NCI-H345 (cell line): Measurements from ENCODE around the gene ADAMTS4.

Source experiments
- DNase-seq: peaks from one replicate; lab custom pipeline; 2025; lab: John Stamatoyannopoulos, UW

The ADAMTS4 gene

DNA sequence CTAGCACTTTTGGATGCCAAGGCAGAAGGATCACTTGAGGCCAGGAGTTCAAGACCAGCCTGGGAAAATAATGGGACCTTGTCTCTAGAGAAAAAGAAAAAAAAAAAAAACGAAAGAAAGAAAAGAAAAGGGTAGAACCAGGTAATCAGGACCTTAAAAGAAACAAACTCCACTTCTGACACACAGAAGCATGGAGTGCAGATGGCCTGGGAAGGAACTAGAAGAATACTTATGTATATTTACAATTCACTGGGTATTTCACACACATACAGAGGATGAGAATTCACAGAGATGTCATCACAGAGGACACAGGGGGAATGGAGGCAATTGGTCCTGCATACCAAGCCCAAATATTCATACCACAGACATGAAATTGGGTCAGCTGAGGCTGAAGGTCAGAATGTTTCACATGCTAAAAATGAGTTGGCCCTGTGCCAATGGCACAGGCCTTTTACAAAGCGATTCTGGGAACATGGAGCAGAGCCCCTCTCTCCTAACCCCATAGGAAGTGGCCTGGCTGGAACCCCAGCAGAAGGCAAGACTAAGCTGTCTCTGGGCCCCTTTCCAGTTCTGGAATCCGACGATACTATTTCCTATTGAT is 26.0 kb downstream of the ADAMTS4 start:
- no peak for DNase-seq

DNA sequence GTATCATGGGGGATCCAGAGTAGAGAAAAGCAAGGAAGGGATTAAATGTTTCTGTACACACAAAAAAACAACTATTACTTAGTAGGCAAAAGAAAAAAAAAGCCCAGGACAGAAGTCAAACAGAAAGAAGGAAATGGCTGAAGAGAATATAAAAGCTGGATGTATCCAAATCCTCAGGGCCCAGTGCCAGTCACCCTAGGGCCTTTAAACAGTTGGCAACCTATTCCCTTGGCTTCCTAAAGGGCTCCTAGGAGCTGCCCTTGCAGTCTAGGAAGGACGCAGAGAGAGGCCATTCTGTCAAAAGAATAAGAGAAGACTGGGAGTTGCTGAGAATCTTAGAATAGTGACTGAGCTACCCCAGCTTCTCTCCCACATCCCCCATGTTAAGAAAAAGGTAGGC is 26.5 kb downstream of the ADAMTS4 start:
- no peak for DNase-seq

DNA sequence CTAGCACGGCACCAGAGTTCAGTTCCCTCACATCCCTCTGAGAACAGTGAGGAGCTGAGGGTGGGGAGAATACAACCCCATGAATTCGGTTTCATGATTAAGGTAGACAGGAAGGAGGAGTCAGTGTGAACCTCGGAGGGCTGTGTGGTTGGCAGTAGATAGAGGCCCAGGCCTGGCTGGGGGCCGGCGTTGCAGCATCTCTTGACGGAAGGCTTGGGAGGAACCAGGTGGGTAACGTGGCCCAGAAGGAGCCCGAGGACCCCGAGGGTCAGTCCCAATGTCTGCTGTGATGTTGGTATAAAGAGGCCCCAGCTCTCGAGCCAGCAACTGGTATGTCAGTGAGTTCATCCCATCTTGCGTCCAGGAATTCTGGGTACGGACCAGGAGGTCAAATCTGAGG is 27.2 kb downstream of the ADAMTS4 start:
- DNase-seq = no peak

DNA sequence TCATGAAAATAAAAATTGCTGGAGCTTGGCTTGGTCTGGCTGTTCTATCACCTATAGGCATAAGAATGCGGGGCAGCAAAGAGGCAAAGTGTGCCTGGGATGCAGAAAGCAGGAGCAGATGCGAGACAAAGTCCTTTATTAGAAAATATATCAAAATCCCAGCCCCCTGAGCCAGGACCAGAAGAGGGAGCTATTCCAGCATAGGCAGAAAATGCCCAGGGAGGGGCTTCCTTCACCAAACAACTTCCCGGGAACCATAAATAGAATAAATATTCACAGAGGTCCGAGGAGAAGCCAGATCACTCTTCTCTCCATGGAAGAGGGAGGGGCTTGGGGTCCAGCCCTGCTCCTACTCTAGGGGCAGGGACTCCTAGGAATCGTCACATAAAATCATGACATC is 27.7 kb downstream of the ADAMTS4 start:
- no peak for DNase-seq

DNA sequence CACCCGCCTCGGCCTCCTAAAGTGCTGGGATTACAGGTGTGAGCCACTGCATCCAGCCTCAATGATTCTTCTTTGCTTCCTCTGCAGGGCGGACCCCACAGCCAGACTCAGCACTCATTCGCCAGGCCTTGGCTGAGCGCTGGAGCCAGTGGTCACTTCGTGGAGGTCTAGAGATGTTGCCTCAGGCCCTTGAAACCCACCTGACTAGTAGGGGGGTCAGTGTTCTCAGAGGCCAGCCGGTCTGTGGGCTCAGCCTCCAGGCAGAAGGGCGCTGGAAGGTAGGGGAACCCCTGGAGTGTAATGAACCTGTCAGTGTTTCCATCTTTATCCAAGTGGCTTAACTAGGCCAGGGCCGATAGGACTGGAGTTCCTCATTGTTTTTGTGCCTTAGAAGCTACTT is 29.9 kb downstream of the ADAMTS4 start:
- no peak for DNase-seq

DNA sequence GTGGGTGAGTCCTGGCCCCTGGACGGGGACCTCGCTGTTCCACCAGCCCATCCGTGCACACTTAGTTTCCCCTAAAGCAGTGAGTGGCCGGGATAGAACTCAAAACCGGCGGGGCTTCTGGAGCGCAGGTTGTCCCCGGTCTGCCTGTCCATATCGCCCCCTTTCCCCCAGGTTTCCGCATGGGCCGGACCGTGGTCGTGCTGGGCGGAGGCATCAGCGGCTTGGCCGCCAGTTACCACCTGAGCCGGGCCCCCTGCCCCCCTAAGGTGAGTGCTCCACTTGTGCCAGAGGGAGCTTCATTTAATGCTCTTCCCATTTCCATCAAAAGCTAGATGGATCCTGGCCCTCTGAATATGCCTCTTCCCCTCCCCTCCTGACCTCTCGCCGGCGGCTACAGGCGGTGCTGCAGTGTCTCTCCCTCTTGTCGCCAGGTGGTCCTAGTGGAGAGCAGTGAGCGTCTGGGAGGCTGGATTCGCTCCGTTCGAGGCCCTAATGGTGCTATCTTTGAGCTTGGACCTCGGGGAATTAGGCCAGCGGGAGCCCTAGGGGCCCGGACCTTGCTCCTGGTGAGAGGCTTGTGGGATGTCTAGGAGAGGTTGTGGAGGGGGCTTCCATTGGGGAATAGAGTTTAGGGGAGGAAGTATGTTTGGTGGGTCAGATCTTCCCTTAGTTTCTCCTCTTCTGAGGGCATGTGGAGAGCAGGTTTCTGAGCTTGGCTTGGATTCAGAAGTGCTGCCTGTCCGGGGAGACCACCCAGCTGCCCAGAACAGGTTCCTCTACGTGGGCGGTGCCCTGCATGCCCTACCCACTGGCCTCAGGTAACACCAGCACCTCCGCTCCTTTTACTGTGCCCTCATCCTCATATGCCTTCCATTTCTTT is 31.9 kb downstream of the ADAMTS4 start:
- DNase-seq = no peak

DNA sequence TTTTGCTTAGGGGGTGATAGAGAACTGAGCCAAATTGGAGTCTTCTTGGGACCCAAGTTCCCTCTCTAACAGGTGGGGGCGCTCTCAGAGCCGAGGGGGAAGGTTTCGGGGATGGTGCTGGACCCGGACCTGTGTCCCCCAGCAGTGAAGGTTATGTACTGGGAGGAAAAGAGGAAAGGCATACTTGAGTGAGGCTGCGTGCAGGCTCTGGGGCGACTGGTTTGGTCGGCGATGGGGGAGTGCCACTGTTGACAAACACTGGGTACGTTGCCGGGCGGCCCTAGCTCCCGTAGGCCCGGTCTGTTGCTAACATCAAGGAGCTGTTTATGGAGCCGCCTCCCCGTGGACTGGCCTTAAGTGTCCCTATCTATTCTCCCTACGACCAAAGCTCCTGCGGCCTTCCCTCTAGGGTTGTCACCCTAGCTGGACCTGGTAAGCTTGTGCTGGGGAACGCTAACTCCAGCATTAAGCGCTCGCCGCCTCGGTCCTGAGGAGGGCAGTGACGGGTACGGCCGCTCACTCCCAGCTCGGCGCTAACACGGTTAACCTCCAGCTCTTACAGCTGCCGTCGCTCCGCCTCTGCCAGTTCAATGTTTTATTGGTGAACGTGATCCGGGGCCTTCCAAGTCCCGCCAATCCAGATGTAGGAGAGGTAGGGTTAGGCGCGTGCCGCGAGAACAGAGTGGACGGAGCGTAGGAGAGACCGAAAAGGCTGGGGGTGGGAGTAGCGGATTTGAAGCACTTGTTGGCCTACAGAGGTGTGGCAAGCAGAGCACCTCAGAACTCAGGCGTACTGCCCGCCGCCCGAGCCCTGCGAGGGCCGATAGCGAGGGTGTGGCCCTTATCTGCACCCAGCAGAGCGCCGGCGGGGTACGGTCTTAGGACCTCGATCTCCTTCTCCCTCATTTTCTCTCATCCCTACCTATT is 32.8 kb downstream of the ADAMTS4 start, which contains the start of gene PPOX:
PPOX (plus strand) TSS at position 685 of the 927 bp plus-strand sequence. CDS start 422 bp downstream, outside the sequence.
- peak; percentile 98 for DNase-seq

DNA sequence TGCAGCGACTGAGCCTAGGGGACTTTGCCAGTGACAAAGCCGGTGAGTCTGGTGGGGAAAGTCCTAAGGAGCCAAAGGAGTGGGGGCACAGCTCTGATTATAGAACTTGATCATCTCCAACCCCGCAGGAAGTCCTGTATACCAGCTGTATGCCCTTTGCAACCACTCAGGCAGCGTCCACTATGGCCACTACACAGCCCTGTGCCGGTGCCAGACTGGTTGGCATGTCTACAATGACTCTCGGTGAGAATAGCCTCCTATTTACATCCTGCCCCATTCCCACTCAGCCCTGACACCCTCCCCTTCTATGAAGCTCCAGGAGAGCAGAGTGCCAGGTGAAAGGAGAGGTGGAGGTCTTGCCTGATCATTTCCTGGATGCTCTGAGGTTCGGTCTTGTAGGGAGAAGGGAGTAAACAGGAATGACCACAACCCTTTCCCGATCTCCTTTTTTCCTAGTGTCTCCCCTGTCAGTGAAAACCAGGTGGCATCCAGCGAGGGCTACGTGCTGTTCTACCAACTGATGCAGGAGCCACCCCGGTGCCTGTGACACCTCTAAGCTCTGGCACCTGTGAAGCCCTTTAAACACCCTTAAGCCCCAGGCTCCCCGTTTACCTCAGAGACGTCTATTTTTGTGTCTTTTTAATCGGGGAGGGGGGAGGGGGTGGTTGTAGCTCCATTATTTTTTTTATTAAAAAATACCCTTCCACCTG is 33.8 kb downstream of the ADAMTS4 start:
- no peak for DNase-seq

DNA sequence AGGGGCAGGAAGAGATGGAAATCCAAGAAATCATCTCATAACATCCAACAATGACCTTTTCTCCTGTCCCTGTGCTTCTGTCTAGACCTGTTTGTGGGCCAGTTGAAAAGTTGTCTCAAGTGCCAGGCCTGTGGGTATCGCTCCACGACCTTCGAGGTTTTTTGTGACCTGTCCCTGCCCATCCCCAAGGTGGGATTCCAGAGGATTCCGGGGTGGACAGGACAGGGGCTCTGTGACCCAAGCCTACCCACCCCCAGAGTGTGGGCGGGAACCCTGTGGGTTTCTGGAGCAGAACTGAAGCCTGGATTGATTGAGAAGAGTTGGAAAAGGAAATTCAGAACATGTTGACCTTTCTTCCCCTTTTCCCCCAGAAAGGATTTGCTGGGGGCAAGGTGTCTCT is 35.1 kb downstream of the ADAMTS4 start:
- DNase-seq = no peak

DNA sequence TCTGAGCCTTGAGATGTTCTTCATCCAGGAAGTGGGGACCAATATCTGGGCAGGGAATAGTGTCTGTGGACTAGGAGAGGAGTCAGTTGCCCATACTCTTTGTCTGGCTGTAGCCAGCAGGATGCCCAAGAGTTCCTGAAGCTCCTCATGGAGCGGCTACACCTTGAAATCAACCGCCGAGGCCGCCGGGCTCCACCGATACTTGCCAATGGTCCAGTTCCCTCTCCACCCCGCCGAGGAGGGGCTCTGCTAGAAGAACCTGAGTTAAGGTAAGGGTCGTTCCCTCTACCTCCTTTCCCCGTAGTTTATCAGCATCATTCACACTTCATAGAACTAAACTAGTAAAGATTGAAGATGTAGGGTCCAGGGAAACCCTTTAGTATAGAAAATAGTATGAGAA is 36.0 kb downstream of the ADAMTS4 start:
- DNase-seq = no peak

DNA sequence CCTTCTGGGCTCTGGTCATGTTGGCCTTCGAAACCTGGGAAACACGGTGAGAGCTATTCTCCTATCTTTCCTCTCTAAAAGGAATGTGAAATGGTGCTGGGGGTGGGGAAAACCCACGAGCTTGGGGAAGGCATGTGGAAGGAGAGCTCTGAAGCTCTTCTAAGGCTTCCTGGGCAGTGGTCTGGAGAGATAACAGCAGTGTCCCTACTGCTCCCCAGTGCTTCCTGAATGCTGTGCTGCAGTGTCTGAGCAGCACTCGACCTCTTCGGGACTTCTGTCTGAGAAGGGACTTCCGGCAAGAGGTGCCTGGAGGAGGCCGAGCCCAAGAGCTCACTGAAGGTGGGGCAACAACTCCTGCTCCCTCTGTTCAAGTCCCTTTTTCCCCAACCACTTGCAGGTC is 36.8 kb downstream of the ADAMTS4 start:
- no peak for DNase-seq

DNA sequence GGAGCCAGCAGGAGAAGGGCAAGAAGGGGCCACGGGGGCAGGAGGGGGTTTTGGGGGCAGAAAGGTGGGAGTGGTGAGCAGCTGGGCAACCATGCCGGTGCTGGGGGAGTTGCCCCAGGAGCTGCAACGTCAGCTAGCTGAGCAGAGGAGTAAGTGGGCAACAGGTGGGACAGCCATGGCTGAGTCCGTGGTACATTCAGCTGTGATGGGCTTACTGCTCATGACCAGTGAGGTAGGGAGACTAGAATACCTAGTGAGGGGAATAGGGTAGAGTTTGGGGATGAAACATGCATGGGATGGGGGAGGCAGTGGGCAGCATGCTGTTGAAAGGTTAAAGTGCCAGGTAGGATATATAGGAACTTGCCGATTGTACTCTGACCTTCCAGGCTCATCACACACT is 37.2 kb downstream of the ADAMTS4 start:
- DNase-seq = no peak

DNA sequence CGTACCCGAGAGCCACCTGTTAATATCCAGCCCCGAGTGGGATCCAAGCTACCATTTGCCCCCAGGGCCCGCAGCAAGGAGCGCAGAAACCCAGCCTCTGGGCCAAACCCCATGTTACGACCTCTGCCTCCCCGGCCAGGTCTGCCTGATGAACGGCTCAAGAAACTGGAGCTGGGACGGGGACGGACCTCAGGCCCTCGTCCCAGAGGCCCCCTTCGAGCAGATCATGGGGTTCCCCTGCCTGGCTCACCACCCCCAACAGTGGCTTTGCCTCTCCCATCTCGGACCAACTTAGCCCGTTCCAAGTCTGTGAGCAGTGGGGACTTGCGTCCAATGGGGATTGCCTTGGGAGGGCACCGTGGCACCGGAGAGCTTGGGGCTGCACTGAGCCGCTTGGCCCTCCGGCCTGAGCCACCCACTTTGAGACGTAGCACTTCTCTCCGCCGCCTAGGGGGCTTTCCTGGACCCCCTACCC is 38.1 kb downstream of the ADAMTS4 start:
- DNase-seq = no peak

DNA sequence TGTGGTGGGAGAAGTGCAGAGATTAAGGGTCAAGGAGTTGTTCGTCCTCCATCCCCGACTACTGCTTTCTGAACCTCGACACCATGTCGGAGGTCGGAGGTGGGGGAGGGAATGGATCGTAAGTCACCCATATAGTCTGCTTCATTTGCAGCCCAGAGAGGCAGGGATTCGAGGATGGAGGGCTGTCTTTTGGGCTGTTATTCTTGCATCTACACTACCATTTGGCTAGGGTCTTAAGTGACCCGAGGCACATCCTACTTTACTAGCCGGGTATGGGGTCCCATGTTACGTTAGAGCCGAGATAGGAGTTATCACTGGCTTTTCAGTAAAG is 39.0 kb downstream of the ADAMTS4 start:
- DNase-seq = no peak

DNA sequence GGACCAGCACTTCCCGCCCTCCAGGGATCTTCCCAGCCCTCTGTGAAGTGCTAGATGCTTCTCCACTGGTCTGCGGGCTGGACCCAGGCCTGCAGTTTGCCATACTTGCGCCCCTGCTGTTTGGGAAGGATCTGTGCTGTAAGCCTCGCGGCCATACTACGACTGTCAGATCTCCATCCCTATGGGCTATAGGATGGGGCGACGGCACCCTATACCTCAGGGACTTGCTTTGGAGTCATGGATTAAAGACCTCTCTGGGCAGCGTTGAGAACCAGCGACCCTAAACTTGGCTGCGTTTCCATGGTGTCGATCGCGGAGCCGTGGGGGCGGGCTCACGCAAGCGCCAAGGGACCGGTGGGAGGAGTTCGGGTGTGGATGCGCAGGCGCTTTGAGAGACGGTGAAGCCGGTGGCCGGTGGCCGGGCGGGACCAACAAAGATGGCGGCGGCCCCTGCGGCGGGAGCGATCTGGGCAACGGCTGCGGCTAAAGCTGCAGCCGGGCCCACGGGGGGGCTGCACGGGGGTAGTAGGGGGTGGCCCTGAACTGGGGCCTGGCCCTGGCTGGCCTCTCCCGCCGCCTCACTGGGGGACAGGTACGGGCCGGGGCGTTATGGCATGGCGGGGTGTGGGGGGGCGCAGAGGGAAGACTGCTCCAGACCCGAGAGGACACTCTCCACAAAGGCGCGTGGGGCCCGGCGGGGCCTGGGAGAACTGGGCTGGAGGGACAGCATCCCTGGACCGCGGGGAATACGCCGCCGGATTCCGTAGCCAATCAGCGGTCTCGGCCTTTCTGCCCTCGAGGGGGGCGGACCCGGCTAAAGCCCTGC is 39.6 kb downstream of the ADAMTS4 start, which contains the start of gene USP21:
USP21 (plus strand) TSS at position 414 of the 826 bp plus-strand sequence. CDS start 1,141 bp downstream, outside the sequence.
- peak; percentile 92 for DNase-seq

DNA sequence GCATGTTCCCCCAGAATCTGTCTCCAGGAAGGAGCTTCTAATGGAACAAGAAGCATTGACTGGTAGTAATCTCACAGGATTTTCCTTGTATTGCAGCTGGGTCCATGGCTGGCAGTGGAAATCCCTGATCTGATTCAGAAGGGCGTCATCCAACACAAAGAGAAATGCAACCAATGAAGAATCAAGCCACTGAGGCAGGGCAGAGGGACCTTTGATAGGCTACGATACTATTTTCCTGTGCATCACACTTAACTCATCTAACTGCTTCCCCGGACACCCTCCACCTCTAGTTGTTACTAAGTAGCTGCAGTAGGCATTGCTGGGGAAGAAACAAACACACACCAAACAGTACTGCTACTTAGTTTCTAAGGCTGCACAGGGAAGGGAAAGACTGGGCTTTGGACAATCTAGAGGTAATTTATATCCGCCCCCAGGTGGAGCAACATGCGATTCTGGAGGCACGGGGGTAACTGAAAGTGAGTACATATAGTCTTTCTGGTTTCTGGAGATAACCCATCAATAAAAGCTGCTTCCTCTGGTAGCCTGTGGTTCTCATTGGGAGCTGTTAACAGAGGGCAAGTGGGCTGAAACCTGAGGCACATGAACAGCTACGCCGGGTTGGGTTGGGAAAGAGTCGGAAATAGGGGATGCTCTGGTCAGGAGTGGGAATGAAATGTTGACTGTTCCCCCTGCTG is 40.4 kb downstream of the ADAMTS4 start:
- no peak for DNase-seq

DNA sequence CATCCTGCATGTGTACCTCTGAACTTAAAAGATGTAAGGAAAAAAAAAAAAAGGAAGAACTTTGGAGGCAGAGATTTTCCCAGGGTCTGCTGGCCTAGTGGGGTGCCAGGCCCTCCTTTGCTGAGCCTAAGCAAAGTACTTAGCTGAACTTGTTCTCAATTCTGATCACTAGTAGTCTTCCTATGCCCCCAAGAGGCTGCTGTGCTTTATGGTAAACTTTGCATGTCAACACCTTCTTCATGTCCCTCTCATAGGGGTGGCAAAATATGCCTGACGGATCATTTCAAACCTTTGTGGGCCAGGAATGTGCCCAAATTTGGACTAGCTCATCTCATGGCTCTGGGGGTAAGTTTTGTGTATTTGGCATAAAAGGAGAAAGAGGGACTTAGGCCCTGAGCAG is 41.0 kb downstream of the ADAMTS4 start:
- DNase-seq = no peak

DNA sequence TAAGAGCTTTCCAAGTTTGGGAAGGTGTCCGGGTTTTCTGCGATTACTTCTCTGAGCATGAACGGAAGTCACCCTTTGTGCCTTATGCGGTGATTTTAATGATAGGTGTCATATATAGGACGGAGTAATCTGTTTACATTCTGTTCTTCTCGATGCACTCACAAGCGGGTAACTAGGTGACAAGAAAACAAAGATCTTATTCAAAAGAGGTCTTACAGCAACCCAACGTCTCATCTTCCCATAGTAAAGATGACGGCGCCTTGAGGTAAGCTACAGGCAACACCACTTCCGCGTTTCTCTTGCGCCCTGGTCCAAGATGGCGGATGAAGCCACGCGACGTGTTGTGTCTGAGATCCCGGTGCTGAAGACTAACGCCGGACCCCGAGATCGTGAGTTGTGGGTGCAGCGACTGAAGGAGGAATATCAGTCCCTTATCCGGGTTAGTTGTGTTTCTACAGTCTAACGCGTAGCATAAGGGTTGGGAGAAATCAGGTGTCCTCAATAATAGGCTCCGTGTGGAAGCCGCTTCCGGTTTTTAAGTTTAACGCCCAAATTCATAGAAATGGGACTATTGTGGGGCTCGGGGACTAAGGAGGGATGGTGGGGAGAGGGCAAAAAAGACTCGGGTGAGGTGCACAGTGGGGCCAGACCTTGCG is 45.0 kb downstream of the ADAMTS4 start, which contains the start of gene UFC1:
UFC1 (plus strand) TSS at position 297 of the 656 bp plus-strand sequence; CDS start at position 317, 20 bp downstream.
- DNase-seq = peak; percentile 87

DNA sequence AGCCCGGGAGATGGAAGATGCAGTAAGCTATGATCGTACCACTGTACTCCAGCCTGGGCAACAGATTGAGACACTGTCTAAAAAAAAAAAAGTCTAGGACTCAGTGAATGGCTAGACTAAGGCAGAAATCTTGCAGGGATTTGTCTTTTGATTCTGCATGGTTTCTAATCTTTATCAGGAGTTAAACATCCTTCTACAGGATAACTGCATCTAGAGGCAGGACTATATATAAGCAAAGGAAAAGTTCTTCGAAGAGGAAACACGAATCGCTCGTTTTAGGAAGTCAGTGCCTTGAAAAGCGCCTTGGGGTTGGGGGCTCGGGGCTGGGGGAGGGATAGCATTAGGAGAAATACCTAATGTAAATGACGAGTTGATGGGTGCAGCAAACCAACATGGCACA is 45.7 kb downstream of the ADAMTS4 start:
- DNase-seq = no peak
